ENCODE results near the gene EME2.

GRCh38 chr16:1741553-1742165 lies 31.0 kb upstream of the EME2 start:
- TF ChIP-seq, protein P1, sequence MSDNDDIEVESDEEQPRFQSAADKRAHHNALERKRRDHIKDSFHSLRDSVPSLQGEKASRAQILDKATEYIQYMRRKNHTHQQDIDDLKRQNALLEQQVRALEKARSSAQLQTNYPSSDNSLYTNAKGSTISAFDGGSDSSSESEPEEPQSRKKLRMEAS (IDR thresholded peaks at IDR 0.05) = no peak
- TF ChIP-seq YY1 (IDR thresholded peaks at IDR 0.05; ENCODE audit: low read depth) (no peak), CREB1 (IDR thresholded peaks at IDR 0.05; ENCODE audit: low read depth) (no peak), NFIC (IDR thresholded peaks at IDR 0.05) (no peak), FOXM1 (IDR thresholded peaks at IDR 0.05; ENCODE audit: borderline replicate concordance, low read depth) (no peak)

Data from Ishikawa (cell line).